Activated B cell treated with CpG ODN at 0.5 μM for 24 hours (primary cell): Measurements from ENCODE around the gene POLR1B. TPM values are rescaled to one million over a fixed set of nuclear protein-coding genes. Genes with fewer than 3 reads are reported as not detected.

Source experiments
- ATAC-seq: fragments of 200-7000 bp; cut with Tn5 transposase; one replicate; pipeline ENCODE4 v1.10.0; 2021; ENCODE audit warnings: low read depth, mild to moderate bottlenecking, moderate library complexity
- CTCF ChIA-PET: fragments of 350-600 bp; sonication (Branson Sonifier 250); formaldehyde crosslinking; loops from one replicate; lab custom pipeline; 2021; ENCODE audit warnings: antibody characterized with exemption; lab: Charles Lee
- POLR2A ChIA-PET: fragments of 350-600 bp; sonication (Branson Sonifier 250); formaldehyde crosslinking; loops from one replicate; lab custom pipeline; 2021; ENCODE audit warnings: antibody characterized with exemption; lab: Charles Lee
- DNase-seq: peaks from one replicate; pipeline ENCODE4 v3.0.0; 2022
- H3K27ac Mint-ChIP-seq: one replicate; pipeline ENCODE4 v1.8.0; 2020; ENCODE audit warnings: mixed read lengths
- H3K27me3 Mint-ChIP-seq: one replicate; pipeline ENCODE4 v1.8.0; 2021; ENCODE audit warnings: mixed read lengths
- H3K36me3 Mint-ChIP-seq: one replicate; pipeline ENCODE4 v1.8.0; 2021; ENCODE audit warnings: low read depth, mixed read lengths
- H3K4me1 Mint-ChIP-seq: one replicate; pipeline ENCODE4 v1.8.0; 2021; ENCODE audit warnings: mixed read lengths
- H3K4me3 Mint-ChIP-seq: one replicate; pipeline ENCODE4 v1.8.0; 2020; ENCODE audit warnings: mild to moderate bottlenecking, mixed read lengths
- H3K9me3 Mint-ChIP-seq: one replicate; pipeline ENCODE4 v1.8.0; 2020; ENCODE audit warnings: mixed read lengths
- intact Hi-C: fragments of 100-400 bp; cut with micrococcal nuclease; formaldehyde crosslinking; loops from one replicate; pipeline ENCODE4 v1.15.1; 2024
- total RNA-seq: library from RNA; stranded (reverse); gene quantifications from 2 replicates; pipeline ENCODE4 v1.2.3, GENCODE V29; 2022
- TF ChIP-seq, protein P1 (sequence below): fragments of 200-600 bp; IDR thresholded peaks from one replicate; pipeline ENCODE4 v1.8.0; 2022; ENCODE audit warnings: antibody characterized with exemption, mild to moderate bottlenecking

The POLR1B gene
- total RNA-seq, 1 donor from 2014 or later, result 48.8 TPM

GRCh38 chr2:112539306-112539705, 3.0 kb upstream of the POLR1B start:
- ATAC-seq (no peak), DNase-seq (no peak)
- TF ChIP-seq, protein P1, sequence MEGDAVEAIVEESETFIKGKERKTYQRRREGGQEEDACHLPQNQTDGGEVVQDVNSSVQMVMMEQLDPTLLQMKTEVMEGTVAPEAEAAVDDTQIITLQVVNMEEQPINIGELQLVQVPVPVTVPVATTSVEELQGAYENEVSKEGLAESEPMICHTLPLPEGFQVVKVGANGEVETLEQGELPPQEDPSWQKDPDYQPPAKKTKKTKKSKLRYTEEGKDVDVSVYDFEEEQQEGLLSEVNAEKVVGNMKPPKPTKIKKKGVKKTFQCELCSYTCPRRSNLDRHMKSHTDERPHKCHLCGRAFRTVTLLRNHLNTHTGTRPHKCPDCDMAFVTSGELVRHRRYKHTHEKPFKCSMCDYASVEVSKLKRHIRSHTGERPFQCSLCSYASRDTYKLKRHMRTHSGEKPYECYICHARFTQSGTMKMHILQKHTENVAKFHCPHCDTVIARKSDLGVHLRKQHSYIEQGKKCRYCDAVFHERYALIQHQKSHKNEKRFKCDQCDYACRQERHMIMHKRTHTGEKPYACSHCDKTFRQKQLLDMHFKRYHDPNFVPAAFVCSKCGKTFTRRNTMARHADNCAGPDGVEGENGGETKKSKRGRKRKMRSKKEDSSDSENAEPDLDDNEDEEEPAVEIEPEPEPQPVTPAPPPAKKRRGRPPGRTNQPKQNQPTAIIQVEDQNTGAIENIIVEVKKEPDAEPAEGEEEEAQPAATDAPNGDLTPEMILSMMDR, result no peak
- H3K4me3 Mint-ChIP-seq, result no peak overlapping the region
- intact Hi-C loops, result no loop called here
- ChIA-PET POLR2A (no interaction called here), CTCF (no interaction called here)
- H3K9me3 Mint-ChIP-seq, result no peaks in the 10 kb centered on the region
- no peaks in the 10 kb centered on the region for H3K36me3 Mint-ChIP-seq
- no peaks in the 10 kb centered on the region for H3K27me3 Mint-ChIP-seq
- peaks cover 15% of the 10 kb centered on the region for H3K4me1 Mint-ChIP-seq
- no peak overlapping the region for H3K27ac Mint-ChIP-seq

- Mint-ChIP-seq H3K9me3 (no peaks in the 10 kb centered on the region), H3K4me1 (peaks cover 19% of the 10 kb centered on the region), H3K4me3 (no peak overlapping the region), H3K27ac (no peak overlapping the region), H3K36me3 (peaks cover under 1% of the 10 kb centered on the region), H3K27me3 (no peaks in the 10 kb centered on the region)
- CTCF ChIA-PET, result no interaction called here
- TF ChIP-seq, protein P1, result no peak
- intact Hi-C loops, result loop anchor here (1.0 kb wide), 1 partner anchor 486 kb away; the partner anchor contains the start of gene TMEM87B
- POLR2A ChIA-PET, result interaction anchor here (1.0 to 1.6 kb wide), 4 partner anchors 44 to 486 kb away, joined by 3 to 6 read pairs (median 4); partner anchors contain the start of gene CHCHD5
- DNase-seq, result no peak
- ATAC-seq, result no peak
These were observed 1.4 kb upstream of the POLR1B start for GRCh38 chr2:112540906-112541305.

- H3K4me1 Mint-ChIP-seq, result peaks cover 19% of the 10 kb centered on the region
- ATAC-seq (peak; percentile 75), DNase-seq (no peak)
- no peaks in the 10 kb centered on the region for H3K27me3 Mint-ChIP-seq
- ChIA-PET POLR2A (interaction anchor here (1.0 to 1.6 kb wide), 4 partner anchors 43 to 487 kb away, joined by 3 to 6 read pairs (median 4); partner anchors contain the start of gene CHCHD5), CTCF (no interaction called here)
- no peak overlapping the region for H3K27ac Mint-ChIP-seq
- intact Hi-C loops, result loop anchor here (1.0 kb wide), 7 partner anchors 41 to 657 kb away; partner anchors contain the start of genes ANAPC1, SLC20A1, TMEM87B and ZC3H6
- H3K4me3 Mint-ChIP-seq, result no peak overlapping the region
- no peaks in the 10 kb centered on the region for H3K9me3 Mint-ChIP-seq
- peaks cover 5% of the 10 kb centered on the region for H3K36me3 Mint-ChIP-seq
- TF ChIP-seq, protein P1, result no peak
These were observed 746 bp upstream of the POLR1B start for GRCh38 chr2:112541315-112542122.

- H3K4me1 Mint-ChIP-seq, result peaks cover 19% of the 10 kb centered on the region
- DNase-seq (no peak), ATAC-seq (no peak)
- H3K36me3 Mint-ChIP-seq, result peaks cover 21% of the 10 kb centered on the region
- no peak overlapping the region for H3K27ac Mint-ChIP-seq
- ChIA-PET POLR2A (interaction anchor here (0.6 to 0.8 kb wide), 2 partner anchors 40 to 632 kb away, joined by 3 read pairs; no protein-coding TSS in a partner anchor), CTCF (interaction anchor here (1.1 kb wide), 1 partner anchor 184 kb away, joined by 3 read pairs; no protein-coding TSS in a partner anchor)
- no peaks in the 10 kb centered on the region for H3K9me3 Mint-ChIP-seq
- H3K27me3 Mint-ChIP-seq, result no peaks in the 10 kb centered on the region
- no peak overlapping the region for H3K4me3 Mint-ChIP-seq
- TF ChIP-seq, protein P1, result no peak
- intact Hi-C loops, result loop anchor here (1.0 kb wide), 6 partner anchors 39 to 659 kb away; partner anchors contain the start of genes ANAPC1, SLC20A1, ZC3H6 and ZC3H8
These were observed 858 bp downstream of the POLR1B start for GRCh38 chr2:112542984-112543661.
